GM23338 (cell line): ENCODE data around the gene S100A8.

ENCODE experiments used
- EZH2 ChIP-seq: fragments of 200-600 bp; sonication (generic); IDR thresholded peaks from one replicate; pipeline ENCODE4 v1.8.0; 2017; ENCODE audit warnings: antibody characterized with exemption, mild to moderate bottlenecking, low read depth; ENCODE audit not compliant: unreplicated experiment
- POLR2AphosphoS5 ChIP-seq: IDR thresholded peaks from 2 replicates; pipeline ENCODE4 v1.6.1; 2016; ENCODE audit warnings: antibody characterized with exemption, low read depth
- REST ChIP-seq: IDR thresholded peaks from one replicate; pipeline ENCODE4 v1.6.1; 2018; ENCODE audit warnings: antibody characterized with exemption; ENCODE audit not compliant: unreplicated experiment
- STAT1 ChIP-seq: IDR thresholded peaks from one replicate; pipeline ENCODE4 v1.6.1; 2016; ENCODE audit warnings: antibody characterized with exemption; ENCODE audit not compliant: unreplicated experiment
- TF ChIP-seq, protein P1 (sequence below), 2 experiments: fragments of 200-600 bp in 1 of 2; sonication (generic) in 1 of 2; conservative IDR thresholded peaks; 2 replicates each; pipeline versions ENCODE4 v1.5.1 to v1.6.1; 2016 to 2017; ENCODE audit warnings: antibody characterized with exemption in 2 of 2, low read depth in 2 of 2, mild to moderate bottlenecking in 2 of 2, moderate library complexity in 1 of 2

DNA sequence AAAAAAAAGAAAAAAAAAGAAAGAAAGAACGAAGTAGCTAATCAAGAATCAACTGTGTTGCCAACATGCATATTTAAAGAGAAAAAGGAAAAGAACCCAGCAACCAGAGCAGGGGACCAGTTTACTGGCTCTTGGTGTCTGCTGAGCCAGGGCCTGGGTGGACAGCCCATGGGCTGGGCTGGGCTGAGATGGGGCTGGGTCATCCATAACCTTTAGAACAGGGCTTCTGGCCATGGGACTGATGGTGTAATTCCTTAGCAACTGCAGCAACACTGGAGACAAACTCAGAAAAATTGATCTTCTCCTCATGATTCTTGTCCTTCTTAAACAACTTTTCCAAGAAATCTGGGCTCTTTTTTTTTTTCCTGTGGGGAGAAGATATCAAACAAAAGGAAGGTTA, 35.9 kb upstream of the S100A8 start:
- TF ChIP-seq POLR2AphosphoS5 (no peak), EZH2 (no peak), STAT1 (no peak), REST (no peak)
- TF ChIP-seq, protein P1, sequence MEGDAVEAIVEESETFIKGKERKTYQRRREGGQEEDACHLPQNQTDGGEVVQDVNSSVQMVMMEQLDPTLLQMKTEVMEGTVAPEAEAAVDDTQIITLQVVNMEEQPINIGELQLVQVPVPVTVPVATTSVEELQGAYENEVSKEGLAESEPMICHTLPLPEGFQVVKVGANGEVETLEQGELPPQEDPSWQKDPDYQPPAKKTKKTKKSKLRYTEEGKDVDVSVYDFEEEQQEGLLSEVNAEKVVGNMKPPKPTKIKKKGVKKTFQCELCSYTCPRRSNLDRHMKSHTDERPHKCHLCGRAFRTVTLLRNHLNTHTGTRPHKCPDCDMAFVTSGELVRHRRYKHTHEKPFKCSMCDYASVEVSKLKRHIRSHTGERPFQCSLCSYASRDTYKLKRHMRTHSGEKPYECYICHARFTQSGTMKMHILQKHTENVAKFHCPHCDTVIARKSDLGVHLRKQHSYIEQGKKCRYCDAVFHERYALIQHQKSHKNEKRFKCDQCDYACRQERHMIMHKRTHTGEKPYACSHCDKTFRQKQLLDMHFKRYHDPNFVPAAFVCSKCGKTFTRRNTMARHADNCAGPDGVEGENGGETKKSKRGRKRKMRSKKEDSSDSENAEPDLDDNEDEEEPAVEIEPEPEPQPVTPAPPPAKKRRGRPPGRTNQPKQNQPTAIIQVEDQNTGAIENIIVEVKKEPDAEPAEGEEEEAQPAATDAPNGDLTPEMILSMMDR (conservative IDR thresholded peaks at IDR 0.05; ENCODE audit: low read depth in 2 of 2) = no peak
